Measurements from ENCODE around the gene ZSWIM6.

Gene ZSWIM6

GRCh38 chr5:61307611-61308010 is 24.4 kb upstream of the ZSWIM6 start:
- DNase-seq = no peak

- no peak for DNase-seq
Observed at GRCh38 chr5:61308712-61309111, 23.3 kb upstream of the ZSWIM6 start.

- no peak for DNase-seq
Observed at GRCh38 chr5:61309115-61309514, 22.9 kb upstream of the ZSWIM6 start.

- DNase-seq = no peak
Observed at GRCh38 chr5:61311056-61311610, 20.9 kb upstream of the ZSWIM6 start.

- DNase-seq = no peak
Observed at GRCh38 chr5:61311836-61312808, 19.9 kb upstream of the ZSWIM6 start.

GRCh38 chr5:61313960-61314681 is 17.9 kb upstream of the ZSWIM6 start:
- DNase-seq = no peak

- no peak for DNase-seq
Observed at GRCh38 chr5:61318376-61318775, 13.7 kb upstream of the ZSWIM6 start.

- no peak for DNase-seq
Observed at GRCh38 chr5:61319388-61320146, 12.5 kb upstream of the ZSWIM6 start.

- no peak for DNase-seq
Observed at GRCh38 chr5:61320860-61321259, 11.2 kb upstream of the ZSWIM6 start.

GRCh38 chr5:61321669-61322068 is 10.4 kb upstream of the ZSWIM6 start:
- no peak for DNase-seq

- no peak for DNase-seq
Observed at GRCh38 chr5:61322738-61323725, 9.0 kb upstream of the ZSWIM6 start.

- DNase-seq = no peak
Observed at GRCh38 chr5:61327760-61328753, 4.0 kb upstream of the ZSWIM6 start.

GRCh38 chr5:61328791-61329549 is 3.1 kb upstream of the ZSWIM6 start:
- DNase-seq = no peak

GRCh38 chr5:61329550-61330128 is 2.4 kb upstream of the ZSWIM6 start:
- no peak for DNase-seq

- DNase-seq = no peak
Observed at GRCh38 chr5:61330341-61330844, 1.7 kb upstream of the ZSWIM6 start.

- peak; percentile 42 for DNase-seq
Observed at GRCh38 chr5:61330845-61331406, 1.1 kb upstream of the ZSWIM6 start.

GRCh38 chr5:61332358-61332749 is 296 bp downstream of the ZSWIM6 start:
- no peak for DNase-seq

GRCh38 chr5:61332851-61333320 is 828 bp downstream of the ZSWIM6 start:
- no peak for DNase-seq
